Measurements from ENCODE around the gene UVRAG.

Gene UVRAG

GRCh38 chr11:76083563-76084451, 268.8 kb downstream of the UVRAG start:
- Mint-ChIP-seq H3K4me3 (no peak overlapping the region), H3K4me1 (no peaks in the 10 kb centered on the region), H3K27ac (no peak overlapping the region), H3K27me3 (no peaks in the 10 kb centered on the region), H3K36me3 (peaks cover 47% of the 10 kb centered on the region), H3K9me3 (peaks cover 5% of the 10 kb centered on the region)
- ATAC-seq: no peak

- Mint-ChIP-seq H3K27me3 (no peaks in the 10 kb centered on the region), H3K4me1 (no peaks in the 10 kb centered on the region), H3K9me3 (peaks cover 9% of the 10 kb centered on the region), H3K27ac (peak overlapping the region; percentile 60), H3K4me3 (no peak overlapping the region), H3K36me3 (peaks cover 56% of the 10 kb centered on the region)
- no peak for ATAC-seq
Measured at GRCh38 chr11:76085270-76085669, 270.3 kb downstream of the UVRAG start.

GRCh38 chr11:76086743-76087635, 272.0 kb downstream of the UVRAG start:
- Mint-ChIP-seq H3K27ac (no peak overlapping the region), H3K4me3 (no peak overlapping the region), H3K36me3 (peaks cover 63% of the 10 kb centered on the region), H3K9me3 (peaks cover 16% of the 10 kb centered on the region), H3K4me1 (peaks cover 10% of the 10 kb centered on the region), H3K27me3 (no peaks in the 10 kb centered on the region)
- ATAC-seq: no peak

- Mint-ChIP-seq H3K4me3 (no peak overlapping the region), H3K9me3 (peaks cover 16% of the 10 kb centered on the region), H3K27me3 (no peaks in the 10 kb centered on the region), H3K36me3 (peaks cover 64% of the 10 kb centered on the region), H3K27ac (no peak overlapping the region), H3K4me1 (peaks cover 10% of the 10 kb centered on the region)
- no peak for ATAC-seq
Measured at GRCh38 chr11:76087749-76088148, 272.7 kb downstream of the UVRAG start.

GRCh38 chr11:76088511-76088910, 273.5 kb downstream of the UVRAG start:
- no peaks in the 10 kb centered on the region for H3K27me3 Mint-ChIP-seq
- H3K9me3 Mint-ChIP-seq: peaks cover 16% of the 10 kb centered on the region
- H3K4me1 Mint-ChIP-seq: peaks cover 17% of the 10 kb centered on the region
- no peak overlapping the region for H3K4me3 Mint-ChIP-seq
- ATAC-seq: no peak
- H3K36me3 Mint-ChIP-seq: peaks cover 70% of the 10 kb centered on the region
- H3K27ac Mint-ChIP-seq: peak overlapping the region; percentile 5

GRCh38 chr11:76090174-76090573, 275.2 kb downstream of the UVRAG start:
- H3K36me3 Mint-ChIP-seq: peaks cover 72% of the 10 kb centered on the region
- no peak overlapping the region for H3K27ac Mint-ChIP-seq
- peaks cover 20% of the 10 kb centered on the region for H3K4me1 Mint-ChIP-seq
- peaks cover 16% of the 10 kb centered on the region for H3K9me3 Mint-ChIP-seq
- no peak for ATAC-seq
- no peaks in the 10 kb centered on the region for H3K27me3 Mint-ChIP-seq
- H3K4me3 Mint-ChIP-seq: no peak overlapping the region

GRCh38 chr11:76090821-76091220, 275.8 kb downstream of the UVRAG start:
- Mint-ChIP-seq H3K9me3 (peaks cover 16% of the 10 kb centered on the region), H3K27ac (no peak overlapping the region), H3K27me3 (no peaks in the 10 kb centered on the region), H3K4me3 (no peak overlapping the region), H3K36me3 (peaks cover 68% of the 10 kb centered on the region), H3K4me1 (peaks cover 20% of the 10 kb centered on the region)
- no peak for ATAC-seq

- H3K9me3 Mint-ChIP-seq: peaks cover 8% of the 10 kb centered on the region
- no peak for ATAC-seq
- peaks cover 27% of the 10 kb centered on the region for H3K4me1 Mint-ChIP-seq
- no peak overlapping the region for H3K4me3 Mint-ChIP-seq
- no peak overlapping the region for H3K27ac Mint-ChIP-seq
- peaks cover 57% of the 10 kb centered on the region for H3K36me3 Mint-ChIP-seq
- H3K27me3 Mint-ChIP-seq: no peaks in the 10 kb centered on the region
Measured at GRCh38 chr11:76094740-76095139, 279.7 kb downstream of the UVRAG start.

- no peak for ATAC-seq
- Mint-ChIP-seq H3K27ac (no peak overlapping the region), H3K4me3 (no peak overlapping the region), H3K36me3 (peaks cover 55% of the 10 kb centered on the region), H3K4me1 (peaks cover 25% of the 10 kb centered on the region), H3K27me3 (no peaks in the 10 kb centered on the region), H3K9me3 (peaks cover 5% of the 10 kb centered on the region)
Measured at GRCh38 chr11:76095891-76096290, 280.9 kb downstream of the UVRAG start.

GRCh38 chr11:76096552-76096951, 281.5 kb downstream of the UVRAG start:
- H3K9me3 Mint-ChIP-seq: peaks cover under 1% of the 10 kb centered on the region

GRCh38 chr11:76102802-76103201, 287.8 kb downstream of the UVRAG start:
- H3K9me3 Mint-ChIP-seq: no peaks in the 10 kb centered on the region
- H3K36me3 Mint-ChIP-seq: peaks cover 45% of the 10 kb centered on the region
- H3K4me3 Mint-ChIP-seq: no peak overlapping the region
- H3K27ac Mint-ChIP-seq: no peak overlapping the region
- no peak for ATAC-seq
- peaks cover 14% of the 10 kb centered on the region for H3K4me1 Mint-ChIP-seq
- H3K27me3 Mint-ChIP-seq: no peaks in the 10 kb centered on the region

More at GRCh38 chr11:76096552-76096951, 281.5 kb downstream of the UVRAG start:
- Mint-ChIP-seq H3K4me3 (no peak overlapping the region), H3K27ac (no peak overlapping the region), H3K36me3 (peaks cover 55% of the 10 kb centered on the region), H3K27me3 (no peaks in the 10 kb centered on the region), H3K4me1 (peaks cover 22% of the 10 kb centered on the region)
- ATAC-seq: no peak

GRCh38 chr11:76103460-76103859, 288.4 kb downstream of the UVRAG start:
- H3K9me3 Mint-ChIP-seq: no peaks in the 10 kb centered on the region
- H3K36me3 Mint-ChIP-seq: peaks cover 40% of the 10 kb centered on the region
- no peak for ATAC-seq
- H3K27me3 Mint-ChIP-seq: no peaks in the 10 kb centered on the region
- peaks cover 14% of the 10 kb centered on the region for H3K4me1 Mint-ChIP-seq
- no peak overlapping the region for H3K27ac Mint-ChIP-seq
- no peak overlapping the region for H3K4me3 Mint-ChIP-seq

- Mint-ChIP-seq H3K4me3 (no peak overlapping the region), H3K27me3 (no peaks in the 10 kb centered on the region), H3K4me1 (peaks cover 14% of the 10 kb centered on the region), H3K36me3 (peaks cover 38% of the 10 kb centered on the region), H3K27ac (no peak overlapping the region), H3K9me3 (no peaks in the 10 kb centered on the region)
- ATAC-seq: no peak
Measured at GRCh38 chr11:76104285-76104684, 289.3 kb downstream of the UVRAG start.

- H3K27me3 Mint-ChIP-seq: no peaks in the 10 kb centered on the region
- no peak overlapping the region for H3K27ac Mint-ChIP-seq
- no peaks in the 10 kb centered on the region for H3K9me3 Mint-ChIP-seq
- H3K4me1 Mint-ChIP-seq: peaks cover 14% of the 10 kb centered on the region
- no peak for ATAC-seq
- peaks cover 41% of the 10 kb centered on the region for H3K36me3 Mint-ChIP-seq
- H3K4me3 Mint-ChIP-seq: no peak overlapping the region
Measured at GRCh38 chr11:76105637-76106036, 290.6 kb downstream of the UVRAG start.

GRCh38 chr11:76107971-76108370, 293.0 kb downstream of the UVRAG start:
- no peak overlapping the region for H3K4me3 Mint-ChIP-seq
- ATAC-seq: no peak
- peaks cover 15% of the 10 kb centered on the region for H3K4me1 Mint-ChIP-seq

More at GRCh38 chr11:76107971-76108370, 293.0 kb downstream of the UVRAG start:
- no peak overlapping the region for H3K27ac Mint-ChIP-seq
- H3K27me3 Mint-ChIP-seq: no peaks in the 10 kb centered on the region
- H3K9me3 Mint-ChIP-seq: no peaks in the 10 kb centered on the region
- peaks cover 43% of the 10 kb centered on the region for H3K36me3 Mint-ChIP-seq
